ENCODE results near the gene CDK4. TPM values are rescaled to one million over a fixed set of nuclear protein-coding genes. Genes with fewer than 3 reads are reported as not detected.

The CDK4 gene
- total and polyA plus RNA-seq, 2 of the 13 experiments (the other 11 are each of a cell fraction or from before 2014, with no cell fraction given): 191 to 209 TPM

DNA sequence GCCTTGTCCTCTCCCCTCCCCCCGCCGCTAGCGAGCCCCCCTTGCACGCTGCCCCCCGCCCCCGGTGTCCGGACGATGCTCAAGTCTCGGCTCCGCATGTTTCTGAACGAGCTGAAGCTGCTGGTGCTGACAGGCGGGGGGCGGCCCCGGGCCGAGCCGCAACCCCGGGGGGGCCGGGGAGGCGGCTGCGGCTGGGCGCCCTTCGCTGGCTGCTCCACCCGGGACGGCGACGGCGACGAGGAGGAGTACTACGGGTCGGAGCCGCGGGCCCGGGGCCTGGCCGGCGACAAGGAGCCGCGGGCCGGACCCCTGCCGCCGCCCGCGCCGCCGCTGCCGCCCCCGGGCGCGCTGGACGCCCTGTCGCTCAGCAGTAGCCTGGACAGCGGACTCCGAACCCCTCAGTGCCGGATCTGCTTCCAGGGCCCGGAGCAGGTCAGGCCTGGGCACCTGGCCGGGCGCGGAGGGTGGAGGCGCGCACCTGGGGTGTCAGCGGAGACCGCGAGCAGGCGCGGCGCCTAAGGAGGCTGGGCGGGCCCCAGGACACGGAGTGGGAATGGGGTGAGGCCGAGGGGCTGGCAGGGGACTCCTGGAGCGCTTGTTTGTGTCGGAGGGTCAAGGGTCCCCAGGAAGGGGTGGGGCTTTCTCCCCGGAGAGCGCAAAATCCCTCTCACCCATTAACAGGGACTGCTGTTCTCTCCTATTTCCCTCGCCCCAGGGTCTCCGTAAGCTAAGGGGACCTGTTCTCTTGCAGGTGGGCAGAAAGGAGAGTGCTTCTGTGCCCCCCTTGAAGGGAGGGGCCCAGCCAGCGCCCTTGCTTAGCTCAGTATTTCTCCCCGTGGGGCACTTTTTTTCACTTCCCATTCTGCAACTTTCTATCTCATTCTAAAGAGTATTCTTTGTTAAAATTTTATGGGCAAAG lies 3.6 kb upstream of the CDK4 start (continued):
- TF ChIP-seq REPIN1 (CRISPR knock-in tag; IDR thresholded peaks at IDR 0.05; ENCODE audit: borderline replicate concordance, low read depth) (no peak), ZKSCAN1 (IDR thresholded peaks at IDR 0.05; ENCODE audit: low read length) (no peak), HMG20B (CRISPR knock-in tag; conservative IDR thresholded peaks at IDR 0.05) (no peak), YEATS4 (CRISPR knock-in tag; IDR thresholded peaks at IDR 0.05; ENCODE audit: borderline replicate concordance) (peak; percentile 57), CHD4 (IDR thresholded peaks at IDR 0.05; ENCODE audit: borderline replicate concordance, low read length) (no peak), RAD21 (CRISPR knock-in tag; IDR thresholded peaks at IDR 0.05) (no peak), BRF2 (CRISPR knock-in tag; IDR thresholded peaks at IDR 0.05) (no peak), RNF219 (CRISPR knock-in tag; IDR thresholded peaks at IDR 0.05) (no peak), TAF15 (IDR thresholded peaks at IDR 0.05; ENCODE audit: low read depth, low read length, poor library complexity, severe bottlenecking) (no peak), HNF4A (CRISPR knock-in tag; IDR thresholded peaks at IDR 0.05) (peak; percentile 62), KMT2B (CRISPR knock-in tag; IDR thresholded peaks at IDR 0.05) (no peak), RFX5 (IDR thresholded peaks at IDR 0.05; ENCODE audit: low read depth, low read length) (no peak), ZNF550 (CRISPR knock-in tag; IDR thresholded peaks at IDR 0.05; ENCODE audit: borderline replicate concordance) (no peak), TEAD2 (CRISPR knock-in tag; IDR thresholded peaks at IDR 0.05) (no peak), NFE2L1 (CRISPR knock-in tag; IDR thresholded peaks at IDR 0.05; ENCODE audit: borderline replicate concordance) (no peak), SAP130 (CRISPR knock-in tag; IDR thresholded peaks at IDR 0.05; ENCODE audit: low read depth) (peak; percentile 76), ATF4 (CRISPR knock-in tag; IDR thresholded peaks at IDR 0.05) (no peak), SNAI1 (CRISPR knock-in tag; IDR thresholded peaks at IDR 0.05; ENCODE audit: borderline replicate concordance) (no peak), ZNF446 (CRISPR knock-in tag; IDR thresholded peaks at IDR 0.05) (no peak), SIX1 (CRISPR knock-in tag; IDR thresholded peaks at IDR 0.05; ENCODE audit: borderline replicate concordance) (no peak), NFRKB (IDR thresholded peaks at IDR 0.05) (no peak), ZNF768 (CRISPR knock-in tag; IDR thresholded peaks at IDR 0.05) (no peak), ZNF558 (CRISPR knock-in tag; IDR thresholded peaks at IDR 0.05; ENCODE audit: borderline replicate concordance) (no peak; the same call in 1 of the 2 replicates), CBFB (CRISPR knock-in tag; IDR thresholded peaks at IDR 0.05) (no peak), ZNF564 (CRISPR knock-in tag; IDR thresholded peaks at IDR 0.05) (no peak), BHLHE40 (IDR thresholded peaks at IDR 0.05; ENCODE audit: low read length) (no peak)
